Body of pancreas (tissue), 4 donors: ENCODE results near the gene TPO. TPM values are rescaled to one million over a fixed set of nuclear protein-coding genes. Genes with fewer than 3 reads are reported as not detected.

Experiments used
- ATAC-seq: fragments of 150-250 bp; one replicate; pipeline ENCODE4 v1.9.1; 2016
- DNase-seq, 4 donors: peaks; one replicate each; pipeline ENCODE4 v3.0.0-alpha.2; 2019
- H3K27ac ChIP-seq, 4 donors: fragments of 200-600 bp; sonication (generic); 1 replicate in 3 of 4; 2 replicates in 1 of 4; pipeline versions ENCODE4 v1.5.1 to v1.6.1; 2016 to 2019; ENCODE audit warnings: mild to moderate bottlenecking in 1 of 4, mixed read lengths in 1 of 4, moderate library complexity in 1 of 4
- H3K27me3 ChIP-seq, 2 donors: fragments of 200-600 bp; sonication (generic); one replicate each; pipeline ENCODE4 v1.6.0; 2016; ENCODE audit warnings: mild to moderate bottlenecking in 1 of 2
- H3K36me3 ChIP-seq, 2 donors: fragments of 200-600 bp; sonication (generic); replicated peaks in 1 of 2; 2 replicates each; pipeline ENCODE4 v1.5.1; 2016; ENCODE audit warnings: low read depth in 2 of 2; ENCODE audit not compliant: insufficient read depth in 1 of 2
- H3K4me1 ChIP-seq: fragments of 200-600 bp; sonication (generic); one replicate; pipeline ENCODE4 v1.6.0; 2016
- H3K4me3 ChIP-seq, 2 donors: fragments of 200-600 bp; sonication (generic); 1 replicate in 1 of 2; 2 replicates in 1 of 2; pipeline ENCODE4 v1.5.1; 2016 to 2019
- H3K9me3 ChIP-seq, 3 donors: fragments of 200-600 bp; sonication (generic); 1 replicate in 2 of 3; 2 replicates in 1 of 3; pipeline ENCODE4 v1.5.1; 2016
- CTCF ChIP-seq, 7 experiments: fragments of 450-650 bp in 4 of 7; fragments of 200-600 bp in 3 of 7; sonication (generic) in 3 of 7; IDR thresholded peaks; one replicate each; pipeline ENCODE4 v1.5.1; 2016 to 2019; ENCODE audit warnings: antibody characterized with exemption in 7 of 7
- POLR2A ChIP-seq, 3 donors: fragments of 450-650 bp; IDR thresholded peaks; one replicate each; pipeline ENCODE4 v1.6.1; 2016; ENCODE audit warnings: antibody characterized with exemption in 3 of 3, mild to moderate bottlenecking in 2 of 3
- WGBS, 2 donors: methylation state at CpG; one replicate each; pipeline ENCODE4 v1.1.5; 2017; 5-methylcytosine and 5-hydroxymethylcytosine counted together
- intact Hi-C: fragments of 100-400 bp; cut with DNase I; formaldehyde crosslinking; loops from one replicate; pipeline ENCODE4 v1.15.1; 2023
- total RNA-seq, 2 donors: library from RNA; depleted of rRNA; stranded (reverse); fragments of >200 nt; gene quantifications; one replicate each; pipeline ENCODE4 v1.1.0, GENCODE V29; 2016

TPO gene
- total RNA-seq, 2 donors from 2014 or later: 1.0 to 4.3 TPM

GRCh38 chr2:1539973-1540372 lies 126.7 kb downstream of the TPO start:
- H3K36me3 ChIP-seq: no peaks in the 10 kb centered on the region
- H3K4me3 ChIP-seq: no peak overlapping the region
- intact Hi-C loops: loop anchor here (10.0 kb wide), 2 partner anchors 585 to 825 kb away; partner anchors contain the start of gene SNTG2
- H3K9me3 ChIP-seq: no peaks in the 10 kb centered on the region
- DNase-seq (no peak), ATAC-seq (no peak)
- WGBS, 2 donors: 80 to 88% methylated on average over 13 of the region's 13 CpGs
- H3K4me1 ChIP-seq: no peaks in the 10 kb centered on the region
- H3K27ac ChIP-seq: no peak overlapping the region
- TF ChIP-seq CTCF (IDR thresholded peaks at IDR 0.05) (no peak), POLR2A (IDR thresholded peaks at IDR 0.05) (no peak)
- no peaks in the 10 kb centered on the region for H3K27me3 ChIP-seq

- ATAC-seq (no peak), DNase-seq (no peak)
- Histone ChIP-seq H3K27me3 (no peaks in the 10 kb centered on the region), H3K27ac (no peak overlapping the region), H3K9me3 (no peaks in the 10 kb centered on the region), H3K4me1 (no peaks in the 10 kb centered on the region), H3K36me3 (no peaks in the 10 kb centered on the region), H3K4me3 (no peak overlapping the region)
- no peak for TF ChIP-seq POLR2A (IDR thresholded peaks at IDR 0.05)
- TF ChIP-seq CTCF (IDR thresholded peaks at IDR 0.05): no peak
- WGBS, 2 donors: 81% methylated on average over 25 of the region's 25 CpGs
- intact Hi-C loops: loop anchor here (10.0 kb wide), 2 partner anchors 586 to 826 kb away; partner anchors contain the start of gene SNTG2
Measured at GRCh38 chr2:1540481-1540880, 127.2 kb downstream of the TPO start.

GRCh38 chr2:1541040-1541439 lies 127.8 kb downstream of the TPO start:
- H3K4me3 ChIP-seq: no peak overlapping the region
- H3K9me3 ChIP-seq: no peaks in the 10 kb centered on the region
- WGBS, 2 donors: 80 to 91% methylated on average over 6 of the region's 6 CpGs
- no peaks in the 10 kb centered on the region for H3K27me3 ChIP-seq
- ATAC-seq: no peak
- no peak overlapping the region for H3K27ac ChIP-seq
- intact Hi-C loops: loop anchor here (10.0 kb wide), 2 partner anchors 586 to 826 kb away; partner anchors contain the start of gene SNTG2
- H3K36me3 ChIP-seq: no peaks in the 10 kb centered on the region
- no peak for TF ChIP-seq POLR2A (IDR thresholded peaks at IDR 0.05)
- no peak for TF ChIP-seq CTCF (IDR thresholded peaks at IDR 0.05)
- no peak for DNase-seq
- H3K4me1 ChIP-seq: peaks cover 5% of the 10 kb centered on the region

- Histone ChIP-seq H3K27ac (no peak overlapping the region), H3K4me3 (no peak overlapping the region), H3K27me3 (no peaks in the 10 kb centered on the region), H3K4me1 (peaks cover 6% of the 10 kb centered on the region), H3K9me3 (no peaks in the 10 kb centered on the region), H3K36me3 (no peaks in the 10 kb centered on the region)
- 62 to 64% methylated on average over 10 to 16 of the region's 16 CpGs for WGBS, 2 donors
- intact Hi-C loops: loop anchor here (10.0 kb wide), 2 partner anchors 587 to 827 kb away; partner anchors contain the start of gene SNTG2
- ATAC-seq: no peak
- no peak for DNase-seq
- no peak for TF ChIP-seq POLR2A (IDR thresholded peaks at IDR 0.05)
- no peak for TF ChIP-seq CTCF (IDR thresholded peaks at IDR 0.05)
Measured at GRCh38 chr2:1541819-1542475, 128.7 kb downstream of the TPO start.

GRCh38 chr2:1542971-1543370 lies 129.7 kb downstream of the TPO start:
- Histone ChIP-seq H3K4me1 (peaks cover 6% of the 10 kb centered on the region), H3K27me3 (no peaks in the 10 kb centered on the region), H3K27ac (no peak overlapping the region), H3K9me3 (no peaks in the 10 kb centered on the region), H3K4me3 (no peak overlapping the region), H3K36me3 (no peaks in the 10 kb centered on the region)
- no peak for DNase-seq
- intact Hi-C loops: loop anchor here (10.0 kb wide), 2 partner anchors 588 to 828 kb away; partner anchors contain the start of gene SNTG2
- no peak for ATAC-seq
- WGBS, 2 donors: 87 to 93% methylated on average over 9 to 11 of the region's 11 CpGs
- TF ChIP-seq CTCF (IDR thresholded peaks at IDR 0.05) (no peak), POLR2A (IDR thresholded peaks at IDR 0.05) (no peak)
